HG03457 (cell line): Measurements from ENCODE around the gene KRT85.

Experiments
- ATAC-seq: cut with Tn5 transposase; IDR thresholded peaks from one replicate; pipeline ENCODE4 v1.9.1; 2021; ENCODE audit warnings: moderate number of reproducible peaks; ENCODE audit not compliant: unreplicated experiment

KRT85 gene

GRCh38 chr12:52369211-52369610 is 1.9 kb upstream of the KRT85 start:
- no peak for ATAC-seq

GRCh38 chr12:52368508-52368907 is 1.2 kb upstream of the KRT85 start:
- no peak for ATAC-seq

- no peak for ATAC-seq
These were observed 595 bp upstream of the KRT85 start for GRCh38 chr12:52367876-52368275.

GRCh38 chr12:52364901-52365489 is 2.3 kb downstream of the KRT85 start:
- ATAC-seq: no peak

- ATAC-seq: no peak
These were observed 3.2 kb downstream of the KRT85 start for GRCh38 chr12:52364061-52364460.

GRCh38 chr12:52363111-52363679 is 4.1 kb downstream of the KRT85 start:
- ATAC-seq: no peak

GRCh38 chr12:52362118-52362726 is 5.1 kb downstream of the KRT85 start:
- ATAC-seq: no peak

- ATAC-seq: no peak
These were observed 5.7 kb downstream of the KRT85 start for GRCh38 chr12:52361553-52361952.

- no peak for ATAC-seq
These were observed 6.5 kb downstream of the KRT85 start for GRCh38 chr12:52360663-52361271.

GRCh38 chr12:52360106-52360662 is 7.1 kb downstream of the KRT85 start:
- ATAC-seq: no peak

GRCh38 chr12:52359621-52360061 is 7.6 kb downstream of the KRT85 start:
- no peak for ATAC-seq

GRCh38 chr12:52358575-52359350 is 8.5 kb downstream of the KRT85 start:
- peak; percentile 65 for ATAC-seq

- no peak for ATAC-seq
These were observed 10.3 kb downstream of the KRT85 start for GRCh38 chr12:52356762-52357580.

- ATAC-seq: no peak
These were observed 11.1 kb downstream of the KRT85 start for GRCh38 chr12:52356031-52356761.

- ATAC-seq: no peak
These were observed 12.1 kb downstream of the KRT85 start for GRCh38 chr12:52355176-52355575.

GRCh38 chr12:52354200-52354599 is 13.1 kb downstream of the KRT85 start:
- no peak for ATAC-seq

GRCh38 chr12:52353766-52354165 is 13.5 kb downstream of the KRT85 start:
- ATAC-seq: no peak

- ATAC-seq: no peak
These were observed 14.3 kb downstream of the KRT85 start for GRCh38 chr12:52352951-52353350.

- no peak for ATAC-seq
These were observed 15.9 kb downstream of the KRT85 start for GRCh38 chr12:52351196-52352059.
